ENCODE results near the gene SPATA32. TPM values are rescaled to one million over a fixed set of nuclear protein-coding genes. Genes with fewer than 3 reads are reported as not detected.
"Not testable (repeated sequence)": the region's sequence is repeated elsewhere in the genome, so short reads cannot be mapped to it uniquely, and the experiment has no call there.

Gene SPATA32
- total RNA-seq, 4 donors from 2014 or later, result not detected

DNA sequence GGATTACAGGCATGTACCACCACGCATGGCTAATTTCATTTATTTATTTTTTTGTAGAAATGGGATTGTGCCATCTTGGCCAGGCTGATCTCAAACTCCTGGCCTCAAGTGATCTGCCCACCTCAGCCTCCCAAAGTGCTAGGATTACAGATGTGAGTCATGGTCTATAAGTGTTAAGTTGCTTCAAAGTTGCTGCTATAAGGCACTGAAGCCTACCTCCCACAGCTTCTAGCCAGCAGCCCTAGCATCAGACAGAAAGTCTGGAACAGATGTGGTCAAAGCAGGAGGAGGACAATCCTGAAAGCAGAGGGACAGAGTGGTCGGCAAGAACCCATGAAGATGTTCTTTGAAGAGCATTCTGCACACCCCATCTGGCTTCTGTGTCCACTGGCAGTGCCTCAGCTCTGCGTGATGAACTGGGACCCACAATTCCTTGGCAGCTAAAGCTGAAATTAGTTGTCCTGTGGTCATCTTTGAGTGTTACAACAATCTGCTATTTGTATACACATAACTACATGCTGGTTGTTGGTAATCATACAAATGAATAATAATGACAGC lies 43.7 kb upstream of the SPATA32 start:
- intact Hi-C loops (cut with DNase I; ENCODE audit: low total_unique reads), result no loop called here
- H3K9me3 ChIP-seq, result no peaks in the 10 kb centered on the region
- peaks cover 6 to 22% of the 10 kb centered on the region in 2 donors for H3K4me1 ChIP-seq
- H3K27ac ChIP-seq, result peak overlapping the region; percentile 85 to 86
- no peak overlapping the region for H3K4me3 ChIP-seq
- no peak for DNase-seq
- no peaks in the 10 kb centered on the region for H3K36me3 ChIP-seq
- H3K27me3 ChIP-seq, result no peaks in the 10 kb centered on the region
- TF ChIP-seq, protein P1, sequence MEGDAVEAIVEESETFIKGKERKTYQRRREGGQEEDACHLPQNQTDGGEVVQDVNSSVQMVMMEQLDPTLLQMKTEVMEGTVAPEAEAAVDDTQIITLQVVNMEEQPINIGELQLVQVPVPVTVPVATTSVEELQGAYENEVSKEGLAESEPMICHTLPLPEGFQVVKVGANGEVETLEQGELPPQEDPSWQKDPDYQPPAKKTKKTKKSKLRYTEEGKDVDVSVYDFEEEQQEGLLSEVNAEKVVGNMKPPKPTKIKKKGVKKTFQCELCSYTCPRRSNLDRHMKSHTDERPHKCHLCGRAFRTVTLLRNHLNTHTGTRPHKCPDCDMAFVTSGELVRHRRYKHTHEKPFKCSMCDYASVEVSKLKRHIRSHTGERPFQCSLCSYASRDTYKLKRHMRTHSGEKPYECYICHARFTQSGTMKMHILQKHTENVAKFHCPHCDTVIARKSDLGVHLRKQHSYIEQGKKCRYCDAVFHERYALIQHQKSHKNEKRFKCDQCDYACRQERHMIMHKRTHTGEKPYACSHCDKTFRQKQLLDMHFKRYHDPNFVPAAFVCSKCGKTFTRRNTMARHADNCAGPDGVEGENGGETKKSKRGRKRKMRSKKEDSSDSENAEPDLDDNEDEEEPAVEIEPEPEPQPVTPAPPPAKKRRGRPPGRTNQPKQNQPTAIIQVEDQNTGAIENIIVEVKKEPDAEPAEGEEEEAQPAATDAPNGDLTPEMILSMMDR (IDR thresholded peaks at IDR 0.05), result no peak
- TF ChIP-seq POLR2A (IDR thresholded peaks at IDR 0.05), result no peak

DNA sequence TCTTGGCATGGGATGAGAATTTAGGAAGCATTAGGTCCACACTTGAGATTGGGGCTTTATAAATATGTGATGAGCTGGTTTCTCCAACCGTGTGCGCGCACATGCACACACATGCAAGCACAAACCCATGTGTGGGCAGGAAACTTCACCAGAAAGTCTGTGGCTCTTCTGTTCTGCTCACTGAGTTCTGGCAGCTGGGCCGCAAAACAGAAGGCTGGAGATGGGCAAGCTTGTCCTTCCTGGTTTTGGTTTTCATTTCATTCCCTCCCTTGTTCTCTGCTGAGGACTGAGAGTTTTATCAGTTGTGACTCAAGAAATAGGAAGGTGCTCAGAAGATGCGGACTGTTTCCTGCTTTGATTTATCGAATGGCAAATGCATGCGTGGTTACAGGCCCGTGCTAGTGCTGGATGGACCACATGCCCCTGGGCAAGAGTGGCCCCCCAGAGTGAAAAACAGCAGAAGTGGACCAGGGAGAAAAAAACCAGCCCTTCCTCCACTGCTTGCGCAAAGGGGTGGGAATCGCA lies 40.8 kb upstream of the SPATA32 start:
- TF ChIP-seq, protein P1 (IDR thresholded peaks at IDR 0.05), result no peak
- TF ChIP-seq POLR2A (IDR thresholded peaks at IDR 0.05), result no peak
- intact Hi-C loops (cut with DNase I; ENCODE audit: low total_unique reads), result no loop called here
- Histone ChIP-seq H3K27ac (peak overlapping the region; percentile 76 to 89), H3K4me1 (peaks cover 8 to 13% of the 10 kb centered on the region in 2 donors), H3K9me3 (no peaks in the 10 kb centered on the region), H3K36me3 (no peaks in the 10 kb centered on the region), H3K4me3 (no peak overlapping the region), H3K27me3 (no peaks in the 10 kb centered on the region)
- DNase-seq, result peak; percentile 53

DNA sequence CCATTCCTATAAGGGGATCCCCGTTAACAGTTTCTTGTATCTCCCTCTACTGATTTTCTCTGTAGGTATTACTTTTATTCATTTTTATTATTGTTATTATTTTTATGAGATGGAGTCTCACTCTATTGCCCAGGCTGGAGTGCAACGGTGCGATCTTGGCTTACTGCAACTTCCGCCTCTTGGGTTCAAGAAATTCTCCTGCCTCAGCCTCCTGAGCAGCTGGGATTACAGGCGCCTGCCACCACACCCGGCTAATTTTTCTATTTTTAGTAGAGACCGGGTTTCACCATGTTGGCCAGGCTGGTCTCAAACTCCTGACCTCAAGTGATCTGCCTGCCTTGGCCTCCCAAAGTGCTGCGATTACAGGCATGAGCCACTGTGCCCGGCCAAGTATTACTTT lies 40.3 kb upstream of the SPATA32 start:
- DNase-seq; H3K4me3 ChIP-seq; H3K27me3 ChIP-seq; H3K9me3 ChIP-seq; intact Hi-C loops (cut with DNase I; ENCODE audit: low total_unique reads); H3K36me3 ChIP-seq: not testable (repeated sequence)
- peak overlapping the region; percentile 76 to 89 for H3K27ac ChIP-seq
- peaks cover 8 to 12% of the 10 kb centered on the region in 2 donors for H3K4me1 ChIP-seq

DNA sequence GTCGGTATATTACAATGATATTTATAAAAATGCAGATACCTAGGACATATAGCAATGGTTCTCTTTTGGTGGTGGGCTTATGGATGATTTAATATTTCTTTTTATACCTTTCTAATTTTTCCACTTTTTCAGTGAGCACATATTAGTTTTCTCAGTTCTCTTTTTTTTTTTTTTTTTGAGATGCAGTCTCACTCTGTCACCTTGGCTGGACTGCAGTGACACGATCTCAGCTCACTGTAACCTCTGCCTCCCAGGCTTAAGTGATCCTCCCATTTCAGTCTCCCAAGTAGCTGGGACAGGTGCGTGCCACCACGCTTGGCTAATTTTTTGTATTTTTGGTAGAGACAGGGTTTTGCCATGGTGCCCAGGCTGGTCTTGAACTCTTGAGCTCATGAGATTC lies 39.8 kb upstream of the SPATA32 start:
- Histone ChIP-seq H3K27ac (peak overlapping the region; percentile 76 to 89), H3K27me3 (no peaks in the 10 kb centered on the region), H3K9me3 (no peaks in the 10 kb centered on the region), H3K4me1 (peaks cover 8% of the 10 kb centered on the region in 2 donors), H3K4me3 (no peak overlapping the region), H3K36me3 (no peaks in the 10 kb centered on the region)
- intact Hi-C loops (cut with DNase I; ENCODE audit: low total_unique reads), result no loop called here
- no peak for TF ChIP-seq POLR2A (IDR thresholded peaks at IDR 0.05)
- TF ChIP-seq, protein P1 (IDR thresholded peaks at IDR 0.05), result no peak
- no peak for DNase-seq

DNA sequence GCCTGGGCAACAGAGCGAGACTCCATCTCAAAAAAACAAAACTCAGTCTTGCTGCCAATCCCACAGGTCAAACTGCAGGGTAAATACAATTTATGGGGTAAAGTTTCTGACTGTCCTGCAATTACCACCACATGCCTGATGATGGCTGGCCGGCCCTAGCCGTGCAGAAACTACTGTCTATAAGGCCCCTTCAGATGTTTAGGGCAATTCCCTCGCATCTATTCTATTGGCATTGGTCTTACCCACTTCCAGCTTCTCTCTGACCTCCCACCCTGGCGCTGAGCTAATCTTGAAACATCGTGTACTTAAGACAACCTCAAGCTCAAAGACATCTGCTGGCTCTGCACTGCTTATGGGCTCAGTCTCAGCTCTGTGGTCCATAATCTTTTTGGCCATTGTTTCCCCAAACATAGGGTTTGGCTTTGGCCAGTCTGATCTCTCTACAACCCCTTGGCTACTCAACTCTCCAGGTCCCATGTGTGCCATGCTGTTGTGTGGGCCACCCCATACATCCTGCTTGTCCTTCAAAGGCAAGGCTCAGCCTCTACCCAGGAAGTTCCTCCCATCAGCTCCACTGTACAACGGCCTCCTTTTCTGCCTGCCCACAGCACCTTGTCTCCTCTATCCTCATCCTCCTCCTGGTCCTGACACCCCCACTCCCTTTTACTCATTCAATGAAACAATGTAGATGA lies 38.3 kb upstream of the SPATA32 start:
- no peak for DNase-seq
- H3K27me3 ChIP-seq, result no peaks in the 10 kb centered on the region
- no peaks in the 10 kb centered on the region for H3K36me3 ChIP-seq
- intact Hi-C loops (cut with DNase I; ENCODE audit: low total_unique reads), result no loop called here
- TF ChIP-seq, protein P1 (IDR thresholded peaks at IDR 0.05), result no peak
- TF ChIP-seq POLR2A (IDR thresholded peaks at IDR 0.05), result no peak
- no peaks in the 10 kb centered on the region for H3K9me3 ChIP-seq
- peaks cover 5 to 8% of the 10 kb centered on the region in 2 donors for H3K4me1 ChIP-seq
- H3K4me3 ChIP-seq, result no peak overlapping the region
- peak overlapping the region; percentile 7 to 24 for H3K27ac ChIP-seq

Data from uterus (tissue), 4 donors.